Fibroblast of lung (primary cell): Measurements from ENCODE around the gene METTL22. TPM values are rescaled to one million over a fixed set of nuclear protein-coding genes. Genes with fewer than 3 reads are reported as not detected.

Experiments
- DNase-seq, 2 donors: peaks; one replicate each; pipeline versions ENCODE4 v3.0.0 to v3.0.0-alpha.2; 2010; ENCODE audit warnings: low read depth in 2 of 2
- H2AFZ ChIP-seq: 2 replicates; pipeline ENCODE4 v1.5.1; 2012; ENCODE audit warnings: low read length, control low read depth, inconsistent platforms
- H3K27ac ChIP-seq: 2 replicates; pipeline ENCODE4 v1.5.1; 2011; ENCODE audit warnings: low read length, control low read depth; ENCODE audit not compliant: insufficient read depth
- H3K27me3 ChIP-seq: 2 replicates; pipeline ENCODE4 v1.5.1; 2011; ENCODE audit warnings: mild to moderate bottlenecking, low read length; ENCODE audit not compliant: control insufficient read depth, insufficient read depth
- H3K36me3 ChIP-seq: 2 replicates; pipeline ENCODE4 v1.5.1; 2011; ENCODE audit warnings: low read length; ENCODE audit not compliant: control insufficient read depth, insufficient read depth
- H3K4me1 ChIP-seq: 2 replicates; pipeline ENCODE4 v1.5.1; 2011; ENCODE audit warnings: low read length; ENCODE audit not compliant: control insufficient read depth, insufficient read depth; ENCODE audit errors: extremely low read depth
- H3K4me2 ChIP-seq: 2 replicates; pipeline ENCODE4 v1.5.1; 2011; ENCODE audit warnings: low read length, control low read depth; ENCODE audit not compliant: insufficient read depth; ENCODE audit errors: extremely low read depth
- H3K4me3 ChIP-seq, 4 experiments: fragments of 200-600 bp in 1 of 4; sonication (generic) in 1 of 4; replicated peaks in 1 of 4; 2 replicates each; pipeline ENCODE4 v1.5.1; 2011 to 2016; ENCODE audit warnings: low read length in 4 of 4, low read depth in 3 of 4, mild to moderate bottlenecking in 3 of 4, control low read depth in 2 of 4, inconsistent platforms in 1 of 4, mixed read lengths in 1 of 4; ENCODE audit not compliant: insufficient read depth in 1 of 4; ENCODE audit errors: control extremely low read depth in 1 of 4
- H3K79me2 ChIP-seq: 2 replicates; pipeline ENCODE4 v1.5.1; 2012; ENCODE audit warnings: mild to moderate bottlenecking, low read length, inconsistent platforms; ENCODE audit not compliant: control insufficient read depth, insufficient read depth
- H3K9ac ChIP-seq: 2 replicates; pipeline ENCODE4 v1.5.1; 2011; ENCODE audit warnings: mild to moderate bottlenecking, low read length, control low read depth; ENCODE audit not compliant: insufficient read depth
- H3K9me3 ChIP-seq: 2 replicates; pipeline ENCODE4 v1.5.1; 2012; ENCODE audit warnings: low read depth, low read length; ENCODE audit not compliant: control insufficient read depth, insufficient read depth
- H4K20me1 ChIP-seq: 2 replicates; pipeline ENCODE4 v1.5.1; 2011; ENCODE audit warnings: low read length; ENCODE audit not compliant: control insufficient read depth, insufficient read depth; ENCODE audit errors: extremely low read depth
- CTCF ChIP-seq, 2 donors: IDR thresholded peaks in 1 of 2; conservative IDR thresholded peaks in 1 of 2; 1 replicate in 1 of 2; 2 replicates in 1 of 2; pipeline ENCODE4 v1.5.1; 2011 to 2012; ENCODE audit warnings: low read length in 2 of 2, control low read depth in 1 of 2, inconsistent platforms in 1 of 2, low read depth in 1 of 2, mild to moderate bottlenecking in 1 of 2
- EZH2 ChIP-seq: IDR thresholded peaks from 2 replicates; pipeline ENCODE4 v1.5.1; 2012; ENCODE audit warnings: low read length, control low read depth, mild to moderate bottlenecking; ENCODE audit errors: missing control alignments
- polyA plus RNA-seq, 2 donors: library from polyadenylated mRNA; depleted of rRNA in 1 of 2; stranded (reverse) in 1 of 2; unstranded in 1 of 2; fragments of >200 nt; gene quantifications; 2 replicates each; pipeline ENCODE4 v1.2.1, GENCODE V29; 2011 to 2012; ENCODE audit warnings: missing spikeins in 1 of 2
- total RNA-seq: library from RNA; depleted of rRNA; stranded (reverse); fragments of >200 nt; gene quantifications from 2 replicates; pipeline ENCODE4 v1.2.1, GENCODE V29; 2014

Gene METTL22
- total and polyA plus RNA-seq, 2 donors (not counting 1 experiment from before 2014, with no cell fraction given) = 27.4 to 30.8 TPM

- DNase-seq = no peak
- TF ChIP-seq CTCF (conservative IDR thresholded peaks at IDR 0.05 in 1 of 2, IDR thresholded peaks at IDR 0.05 in 1 of 2; ENCODE audit: low read depth in 1 of 2, low read length in 2 of 2) (no peak), EZH2 (no peak)
- no peak overlapping the region for H3K4me2 ChIP-seq
- H3K4me3 ChIP-seq = no peak overlapping the region
- H3K27me3 ChIP-seq = no peaks in the 10 kb centered on the region
- no peaks in the 10 kb centered on the region for H3K4me1 ChIP-seq
- H2AFZ ChIP-seq = no peak overlapping the region
- H3K27ac ChIP-seq = no peak overlapping the region
- H3K9me3 ChIP-seq = no peaks in the 10 kb centered on the region
- no peaks in the 10 kb centered on the region for H3K36me3 ChIP-seq
- no peaks in the 10 kb centered on the region for H3K79me2 ChIP-seq
- H4K20me1 ChIP-seq = no peaks in the 10 kb centered on the region
- no peak overlapping the region for H3K9ac ChIP-seq
Observed at GRCh38 chr16:8676160-8676547, 54.7 kb downstream of the METTL22 start.

DNA sequence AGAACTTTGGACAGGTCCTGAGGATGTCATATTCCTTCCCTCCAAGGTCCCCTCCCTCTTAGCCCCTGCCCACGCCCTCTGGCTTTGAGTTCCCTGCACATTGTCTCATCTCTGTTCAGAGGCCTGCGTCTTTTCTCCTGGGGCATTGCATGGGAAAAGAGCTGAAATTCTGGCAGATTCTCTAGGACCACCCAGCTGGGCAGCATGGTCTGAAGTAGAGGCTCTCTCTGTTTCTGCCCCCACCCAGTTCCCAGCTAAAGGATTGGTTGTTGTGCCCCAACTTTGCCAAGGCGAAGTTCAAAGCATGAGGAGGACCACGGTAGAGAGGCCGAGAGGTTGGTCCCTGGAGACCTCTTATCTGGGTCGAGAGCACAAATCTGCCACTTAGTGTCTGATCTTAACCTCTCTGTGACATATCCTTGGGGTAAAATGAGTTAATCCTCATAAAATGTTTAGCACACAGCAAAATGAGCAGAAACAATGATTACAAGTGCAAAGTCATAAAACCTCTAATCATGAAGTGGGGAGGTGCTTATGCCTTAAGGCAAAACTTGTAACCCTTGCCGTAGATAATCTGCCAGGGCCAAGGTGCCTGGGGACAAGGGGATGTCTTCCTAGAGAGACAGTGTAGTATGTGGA is 55.4 kb downstream of the METTL22 start:
- Histone ChIP-seq H3K9me3 (no peaks in the 10 kb centered on the region), H4K20me1 (no peaks in the 10 kb centered on the region), H3K79me2 (no peaks in the 10 kb centered on the region), H3K4me3 (no peak overlapping the region), H3K27me3 (no peaks in the 10 kb centered on the region), H3K9ac (no peak overlapping the region), H3K4me1 (no peaks in the 10 kb centered on the region), H3K4me2 (no peak overlapping the region), H3K36me3 (no peaks in the 10 kb centered on the region), H3K27ac (no peak overlapping the region), H2AFZ (no peak overlapping the region)
- no peak for DNase-seq
- TF ChIP-seq CTCF (conservative IDR thresholded peaks at IDR 0.05 in 1 of 2, IDR thresholded peaks at IDR 0.05 in 1 of 2; ENCODE audit: low read depth in 1 of 2, low read length in 2 of 2) = no peak
- no peak for TF ChIP-seq EZH2

DNA sequence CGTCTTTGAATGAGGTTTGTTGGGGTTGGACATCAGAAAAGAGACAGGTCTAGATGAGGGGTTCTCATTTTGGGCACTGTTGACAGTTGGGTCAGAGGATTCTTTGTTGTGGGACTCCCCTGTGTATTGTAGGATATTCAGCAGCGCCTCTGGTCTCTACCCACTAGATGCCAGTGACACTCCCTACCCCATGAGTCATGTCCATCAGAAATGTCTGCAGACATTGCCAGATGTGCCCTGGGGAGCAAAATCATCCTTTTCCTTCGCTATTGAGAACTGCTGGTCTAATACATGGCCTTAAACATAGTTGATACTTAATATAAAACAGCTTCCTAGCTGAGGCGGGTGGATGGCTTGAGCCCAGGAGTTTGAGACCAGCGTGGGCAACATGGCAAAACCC is 56.0 kb downstream of the METTL22 start:
- H3K4me3 ChIP-seq = no peak overlapping the region
- no peaks in the 10 kb centered on the region for H3K79me2 ChIP-seq
- H2AFZ ChIP-seq = no peak overlapping the region
- no peak overlapping the region for H3K4me2 ChIP-seq
- DNase-seq = no peak
- H3K27ac ChIP-seq = no peak overlapping the region
- no peak for TF ChIP-seq CTCF (conservative IDR thresholded peaks at IDR 0.05 in 1 of 2, IDR thresholded peaks at IDR 0.05 in 1 of 2; ENCODE audit: low read depth in 1 of 2, low read length in 2 of 2)
- no peak for TF ChIP-seq EZH2
- no peaks in the 10 kb centered on the region for H3K27me3 ChIP-seq
- H4K20me1 ChIP-seq = no peaks in the 10 kb centered on the region
- H3K4me1 ChIP-seq = no peaks in the 10 kb centered on the region
- no peaks in the 10 kb centered on the region for H3K9me3 ChIP-seq
- no peaks in the 10 kb centered on the region for H3K36me3 ChIP-seq
- no peak overlapping the region for H3K9ac ChIP-seq
